HepG2 (cell line): Measurements from ENCODE around the gene AXIN1. TPM values are rescaled to one million over a fixed set of nuclear protein-coding genes. Genes with fewer than 3 reads are reported as not detected.

ENCODE experiments used
- AHR ChIP-seq: IDR thresholded peaks from 2 replicates; pipeline ENCODE4 v1.6.1; 2018; ENCODE audit warnings: missing genetic modification reagents, missing compliant biosample characterization
- FOXJ3 ChIP-seq: sonication (generic); formaldehyde crosslinking; IDR thresholded peaks from 2 replicates; pipeline ENCODE4 v1.4.0; 2020; ENCODE audit warnings: missing genetic modification reagents, mild to moderate bottlenecking, borderline replicate concordance
- GPN1 ChIP-seq: sonication (generic); formaldehyde crosslinking; IDR thresholded peaks from 2 replicates; pipeline ENCODE4 v1.5.1; 2020; ENCODE audit warnings: missing genetic modification reagents, borderline replicate concordance
- HMGXB4 ChIP-seq, 2 experiments: sonication (generic) in 1 of 2; formaldehyde crosslinking in 1 of 2; IDR thresholded peaks; 2 replicates each; pipeline versions ENCODE4 v1.4.0 to v1.6.1; 2018 to 2020; ENCODE audit warnings: missing genetic modification reagents in 2 of 2, borderline replicate concordance in 1 of 2, low read depth in 1 of 2, mild to moderate bottlenecking in 1 of 2, missing biosample characterization in 1 of 2
- HNF1B ChIP-seq: sonication (generic); formaldehyde crosslinking; IDR thresholded peaks from 2 replicates; pipeline ENCODE4 v1.5.1; 2020; ENCODE audit warnings: mild to moderate bottlenecking, moderate library complexity, missing genetic modification reagents
- RAD51 ChIP-seq: fragments of 450-650 bp; IDR thresholded peaks from 2 replicates; pipeline ENCODE4 v1.6.1; 2016; ENCODE audit warnings: borderline replicate concordance
- TRIM22 ChIP-seq: fragments of 450-650 bp; IDR thresholded peaks from 2 replicates; pipeline ENCODE4 v1.6.1; 2017
- ZBTB33 ChIP-seq: sonication (generic); formaldehyde crosslinking; IDR thresholded peaks from 2 replicates; pipeline ENCODE4 v1.4.0; 2020; ENCODE audit warnings: missing genetic modification reagents
- ZFP90 ChIP-seq: sonication (generic); formaldehyde crosslinking; IDR thresholded peaks from 2 replicates; pipeline ENCODE4 v1.8.0; 2022; ENCODE audit warnings: missing genetic modification reagents, mild to moderate bottlenecking, inconsistent platforms, borderline replicate concordance
- ZFP91 ChIP-seq: sonication (generic); formaldehyde crosslinking; IDR thresholded peaks from 2 replicates; pipeline ENCODE4 v1.9.0; 2022; ENCODE audit warnings: missing genetic modification reagents, mild to moderate bottlenecking, borderline replicate concordance
- polyA plus RNA-seq, 8 experiments: library from polyadenylated mRNA; depleted of rRNA in 3 of 8; stranded (reverse) in 7 of 8; unstranded in 1 of 8; fragments of >200 nt; fragmentation: Illumina TruSeq in 4 of 8; extraction: Trizol in 4 of 8; gene quantifications; 2 replicates each; pipeline versions ENCODE4 v1.2.1 to v1.2.3, GENCODE V29; 2011 to 2016; ENCODE audit warnings: low read depth in 4 of 8, missing spikeins in 1 of 8, mixed read lengths in 1 of 8; ENCODE audit not compliant: insufficient read depth in 1 of 8
- total RNA-seq, 5 experiments: library from RNA; depleted of rRNA; stranded (reverse); fragments of >200 nt; fragmentation: Illumina TruSeq; extraction: Trizol; gene quantifications; 2 replicates each; pipeline ENCODE4 v1.2.3, GENCODE V29; 2016; ENCODE audit warnings: low read depth in 1 of 5
- TF ChIP-seq, protein P1 (sequence below): sonication (generic); formaldehyde crosslinking; IDR thresholded peaks from 2 replicates; pipeline ENCODE4 v1.4.0; 2020; ENCODE audit warnings: missing genetic modification reagents
- TF ChIP-seq, protein P2 (sequence below): sonication (generic); formaldehyde crosslinking; IDR thresholded peaks from 2 replicates; pipeline ENCODE4 v1.5.0; 2020; ENCODE audit warnings: mild to moderate bottlenecking, missing genetic modification reagents

AXIN1 gene
- total and polyA plus RNA-seq, 2 of the 13 experiments (the other 11 are each of a cell fraction or from before 2014, with no cell fraction given), result 24.0 to 26.0 TPM

- TF ChIP-seq TRIM22 (no peak), GPN1 (CRISPR knock-in tag) (no peak), HMGXB4 (CRISPR knock-in tag; IDR thresholded peaks at IDR 0.05; ENCODE audit: borderline replicate concordance in 1 of 2, low read depth in 1 of 2) (0 out of 4 replicates have a peak, but pooled peaks of 1 of the 2 experiments have one; percentile 26), ZFP91 (CRISPR knock-in tag) (0 out of 2 replicates have a peak, but pooled peaks have one; percentile 39), AHR (CRISPR knock-in tag) (no peak), ZBTB33 (CRISPR knock-in tag) (0 out of 2 replicates have a peak, but pooled peaks have one; percentile 5), RAD51 (no peak), HNF1B (CRISPR knock-in tag) (peak; percentile 68; the same call in 1 of the 2 replicates), FOXJ3 (CRISPR knock-in tag) (no peak), ZFP90 (CRISPR knock-in tag) (no peak)
- TF ChIP-seq, protein P1, sequence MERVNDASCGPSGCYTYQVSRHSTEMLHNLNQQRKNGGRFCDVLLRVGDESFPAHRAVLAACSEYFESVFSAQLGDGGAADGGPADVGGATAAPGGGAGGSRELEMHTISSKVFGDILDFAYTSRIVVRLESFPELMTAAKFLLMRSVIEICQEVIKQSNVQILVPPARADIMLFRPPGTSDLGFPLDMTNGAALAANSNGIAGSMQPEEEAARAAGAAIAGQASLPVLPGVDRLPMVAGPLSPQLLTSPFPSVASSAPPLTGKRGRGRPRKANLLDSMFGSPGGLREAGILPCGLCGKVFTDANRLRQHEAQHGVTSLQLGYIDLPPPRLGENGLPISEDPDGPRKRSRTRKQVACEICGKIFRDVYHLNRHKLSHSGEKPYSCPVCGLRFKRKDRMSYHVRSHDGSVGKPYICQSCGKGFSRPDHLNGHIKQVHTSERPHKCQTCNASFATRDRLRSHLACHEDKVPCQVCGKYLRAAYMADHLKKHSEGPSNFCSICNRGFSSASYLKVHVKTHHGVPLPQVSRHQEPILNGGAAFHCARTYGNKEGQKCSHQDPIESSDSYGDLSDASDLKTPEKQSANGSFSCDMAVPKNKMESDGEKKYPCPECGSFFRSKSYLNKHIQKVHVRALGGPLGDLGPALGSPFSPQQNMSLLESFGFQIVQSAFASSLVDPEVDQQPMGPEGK, result no peak
- TF ChIP-seq, protein P2, sequence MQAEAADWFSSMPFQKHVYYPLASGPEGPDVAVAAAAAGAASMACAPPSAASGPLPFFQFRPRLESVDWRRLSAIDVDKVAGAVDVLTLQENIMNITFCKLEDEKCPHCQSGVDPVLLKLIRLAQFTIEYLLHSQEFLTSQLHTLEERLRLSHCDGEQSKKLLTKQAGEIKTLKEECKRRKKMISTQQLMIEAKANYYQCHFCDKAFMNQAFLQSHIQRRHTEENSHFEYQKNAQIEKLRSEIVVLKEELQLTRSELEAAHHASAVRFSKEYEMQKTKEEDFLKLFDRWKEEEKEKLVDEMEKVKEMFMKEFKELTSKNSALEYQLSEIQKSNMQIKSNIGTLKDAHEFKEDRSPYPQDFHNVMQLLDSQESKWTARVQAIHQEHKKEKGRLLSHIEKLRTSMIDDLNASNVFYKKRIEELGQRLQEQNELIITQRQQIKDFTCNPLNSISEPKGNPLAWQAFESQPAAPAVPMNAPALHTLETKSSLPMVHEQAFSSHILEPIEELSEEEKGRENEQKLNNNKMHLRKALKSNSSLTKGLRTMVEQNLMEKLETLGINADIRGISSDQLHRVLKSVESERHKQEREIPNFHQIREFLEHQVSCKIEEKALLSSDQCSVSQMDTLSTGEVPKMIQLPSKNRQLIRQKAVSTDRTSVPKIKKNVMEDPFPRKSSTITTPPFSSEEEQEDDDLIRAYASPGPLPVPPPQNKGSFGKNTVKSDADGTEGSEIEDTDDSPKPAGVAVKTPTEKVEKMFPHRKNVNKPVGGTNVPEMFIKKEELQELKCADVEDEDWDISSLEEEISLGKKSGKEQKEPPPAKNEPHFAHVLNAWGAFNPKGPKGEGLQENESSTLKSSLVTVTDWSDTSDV (CRISPR knock-in tag), result 0 out of 2 replicates have a peak, but pooled peaks have one; percentile 24
Measured at GRCh38 chr16:364595-365491, 12.3 kb upstream of the AXIN1 start (continued).
